HG02678 (cell line): ENCODE measurements around the gene CADPS2.

Experiments used
- ATAC-seq: cut with Tn5 transposase; IDR thresholded peaks from one replicate; pipeline ENCODE4 v1.9.1; 2021; ENCODE audit warnings: mild to moderate bottlenecking, moderate library complexity; ENCODE audit not compliant: unreplicated experiment

The CADPS2 gene

DNA sequence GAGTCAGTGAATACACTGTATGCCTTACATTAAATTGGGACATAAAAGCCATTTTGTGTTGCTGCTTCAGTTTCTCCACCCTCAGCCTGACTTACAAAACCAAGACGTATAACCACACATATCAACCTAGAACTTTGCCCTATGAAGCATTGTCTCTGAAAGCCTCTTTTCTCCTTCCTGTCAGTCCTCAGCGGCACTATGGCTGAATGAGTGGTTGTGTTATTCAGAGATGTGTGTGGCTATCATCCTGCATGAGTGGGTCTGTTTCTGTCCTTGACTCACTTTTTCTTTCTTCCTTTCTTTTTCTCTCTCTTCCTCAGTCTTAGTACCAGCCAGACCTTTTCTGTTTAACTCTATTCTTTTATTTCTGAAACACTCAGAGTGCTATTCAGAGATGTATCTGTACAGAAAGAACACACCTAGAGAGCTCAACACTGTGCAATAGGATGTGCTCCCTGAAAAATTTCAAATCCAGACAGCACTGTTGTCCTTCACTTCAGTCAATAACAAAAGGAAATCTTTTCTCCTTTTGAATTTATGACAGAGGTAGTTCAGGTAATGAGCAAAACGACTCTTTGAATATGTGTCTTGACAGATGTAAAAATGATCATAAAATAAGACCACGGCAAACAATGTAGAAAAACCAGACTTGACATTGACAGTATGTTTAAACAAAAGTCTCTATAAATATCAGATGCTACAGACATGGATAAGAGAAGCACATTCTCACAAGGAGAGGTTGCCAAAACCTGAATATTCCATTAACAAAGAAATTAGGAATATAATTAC is 418.4 kb downstream of the CADPS2 start:
- ATAC-seq, result no peak

DNA sequence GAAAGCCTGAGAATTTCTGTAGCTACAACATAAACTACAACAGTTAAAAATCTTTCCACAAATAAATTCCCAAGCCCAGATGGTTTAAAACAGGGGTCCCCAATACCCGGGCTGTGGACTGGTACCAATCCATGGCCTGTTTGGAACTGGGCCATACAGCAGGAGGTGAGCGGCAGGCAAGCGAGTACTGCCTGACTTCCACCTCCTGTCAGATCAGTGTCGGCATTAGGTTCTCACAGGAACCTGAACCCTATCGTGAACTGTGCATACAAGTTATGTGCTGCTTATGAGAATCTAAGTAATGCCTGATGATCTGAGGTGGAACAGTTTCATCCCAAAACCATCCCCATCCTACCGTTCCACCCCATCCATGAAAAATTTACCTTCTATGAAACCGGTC is 421.0 kb downstream of the CADPS2 start:
- ATAC-seq, result no peak

DNA sequence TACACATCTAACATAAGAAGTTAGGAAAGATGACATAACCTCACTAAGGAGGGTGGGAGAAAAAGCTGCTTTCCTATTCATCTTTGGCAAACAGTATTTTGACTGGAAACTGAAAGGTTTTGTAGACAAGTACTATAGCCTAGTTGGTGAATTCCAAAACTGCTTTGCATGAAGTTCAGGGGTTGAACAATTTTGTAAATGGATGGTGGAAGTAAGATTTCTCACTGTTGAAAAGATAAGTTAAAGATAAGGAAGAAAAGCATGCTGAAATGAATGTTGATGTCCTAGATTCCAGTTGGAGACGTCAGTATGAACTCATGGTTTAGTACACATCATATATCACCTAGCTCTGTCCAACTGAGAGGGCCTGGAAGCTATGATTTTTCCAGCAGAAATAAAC is 422.6 kb downstream of the CADPS2 start:
- ATAC-seq, result no peak

- no peak for ATAC-seq
Observed at GRCh38 chr7:122460936-122461335, 425.3 kb downstream of the CADPS2 start.

- no peak for ATAC-seq
Observed at GRCh38 chr7:122457969-122458368, 428.3 kb downstream of the CADPS2 start.

GRCh38 chr7:122457325-122457724 is 428.9 kb downstream of the CADPS2 start:
- ATAC-seq, result no peak

DNA sequence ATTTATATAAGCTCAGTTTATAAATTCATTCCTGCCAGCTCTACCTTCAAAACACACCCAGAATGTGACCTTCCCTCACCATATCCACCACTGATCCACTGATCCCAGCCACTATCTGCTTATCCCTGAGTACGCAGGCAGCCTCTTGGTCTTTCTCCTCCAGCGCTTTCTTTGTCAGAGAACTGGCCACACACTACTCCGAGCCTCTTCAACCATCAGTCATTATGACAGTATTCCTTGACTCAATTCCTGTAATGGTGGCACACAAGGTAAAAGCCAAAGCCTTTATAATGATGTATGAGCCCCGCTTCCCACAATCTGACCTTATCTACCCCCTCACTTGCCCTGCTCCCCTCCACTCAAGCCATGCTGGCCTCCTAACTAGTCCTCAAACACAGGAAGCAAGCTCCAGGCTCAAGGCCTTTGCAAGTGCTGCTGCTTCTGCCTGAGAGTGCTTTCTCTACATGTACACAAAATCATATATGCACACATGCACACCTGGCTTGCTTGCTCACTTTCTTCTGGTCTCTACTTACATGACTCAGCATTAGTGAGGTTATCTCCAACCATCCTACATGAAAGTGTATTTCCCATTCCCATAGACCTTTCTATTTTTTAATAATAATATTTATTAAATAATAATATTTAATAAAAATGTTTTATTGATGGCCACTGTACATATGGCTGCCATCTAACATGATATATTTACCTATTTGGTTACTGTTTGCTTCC is 431.3 kb downstream of the CADPS2 start:
- no peak for ATAC-seq

DNA sequence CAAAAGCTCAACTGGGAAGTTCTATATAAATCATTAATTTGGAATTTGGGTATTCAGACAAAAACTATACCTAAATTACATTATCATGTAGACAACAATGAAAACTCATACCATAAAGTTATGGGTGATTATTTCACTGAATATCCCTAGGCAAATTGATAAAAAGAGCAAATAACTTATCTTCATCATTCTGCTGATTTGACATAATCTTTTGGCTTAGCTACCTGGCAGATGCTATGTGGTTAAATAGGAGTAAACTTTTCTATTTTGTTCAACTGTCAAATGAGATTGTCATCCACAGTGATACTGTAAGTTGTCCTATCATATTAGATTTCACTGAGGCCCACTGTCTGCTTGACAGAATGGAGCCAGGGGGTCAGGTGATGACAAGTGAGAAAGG is 432.8 kb downstream of the CADPS2 start:
- no peak for ATAC-seq

DNA sequence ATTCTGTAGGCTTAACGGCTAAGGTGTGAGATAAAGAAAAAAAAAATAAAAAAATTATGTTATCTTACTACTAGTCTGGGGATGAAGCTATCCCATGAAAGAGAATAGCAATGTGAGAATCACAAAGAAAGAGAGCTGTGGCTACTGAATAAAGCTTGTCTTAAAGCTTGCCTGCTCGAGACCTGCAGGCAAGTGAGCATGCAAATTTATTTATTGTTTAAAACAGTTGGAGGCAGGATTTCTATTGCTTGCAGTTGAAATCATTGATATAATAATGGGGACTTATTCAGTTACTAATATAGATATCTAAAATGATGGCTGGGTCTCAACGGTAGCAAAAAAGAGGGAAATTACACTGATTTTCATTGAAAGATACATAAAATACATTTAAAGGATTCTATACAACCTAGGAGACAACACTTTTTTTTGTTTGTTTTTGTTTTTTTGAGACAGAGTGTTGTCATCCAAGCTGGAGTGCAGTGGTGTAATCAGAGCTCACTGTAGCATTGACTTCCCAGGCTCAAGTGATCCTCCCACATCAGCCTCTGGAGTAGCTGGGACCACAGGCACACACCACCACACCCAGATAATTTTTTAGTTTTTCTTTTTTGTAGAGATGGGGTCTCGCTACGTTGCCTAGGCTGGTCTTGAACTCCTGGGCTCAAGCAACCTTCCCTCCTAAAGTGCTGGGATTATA is 437.2 kb downstream of the CADPS2 start:
- no peak for ATAC-seq

- ATAC-seq, result no peak
Observed at GRCh38 chr7:122442929-122443328, 443.3 kb downstream of the CADPS2 start.

- ATAC-seq, result no peak
Observed at GRCh38 chr7:122438492-122438891, 447.8 kb downstream of the CADPS2 start.

DNA sequence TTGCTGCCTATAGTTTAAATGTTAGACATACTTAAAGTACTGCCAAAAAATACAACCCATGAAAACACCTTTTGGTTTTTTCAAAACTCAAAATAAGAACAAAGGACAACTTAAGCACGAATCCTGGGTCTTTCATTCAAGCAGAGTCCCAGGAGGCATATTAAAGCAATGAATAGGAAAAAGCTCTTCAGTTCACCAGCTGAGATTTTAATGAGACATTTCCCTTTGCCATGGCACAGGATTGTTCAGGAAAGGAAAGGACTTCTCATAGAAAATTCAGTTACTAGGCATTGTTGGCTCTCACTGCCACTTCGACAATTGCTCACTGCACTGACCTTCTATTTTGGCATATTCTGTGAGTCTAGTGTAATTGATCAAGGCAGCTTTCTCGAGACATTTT is 448.3 kb downstream of the CADPS2 start:
- no peak for ATAC-seq

- ATAC-seq, result no peak
Observed at GRCh38 chr7:122433765-122434164, 452.5 kb downstream of the CADPS2 start.

DNA sequence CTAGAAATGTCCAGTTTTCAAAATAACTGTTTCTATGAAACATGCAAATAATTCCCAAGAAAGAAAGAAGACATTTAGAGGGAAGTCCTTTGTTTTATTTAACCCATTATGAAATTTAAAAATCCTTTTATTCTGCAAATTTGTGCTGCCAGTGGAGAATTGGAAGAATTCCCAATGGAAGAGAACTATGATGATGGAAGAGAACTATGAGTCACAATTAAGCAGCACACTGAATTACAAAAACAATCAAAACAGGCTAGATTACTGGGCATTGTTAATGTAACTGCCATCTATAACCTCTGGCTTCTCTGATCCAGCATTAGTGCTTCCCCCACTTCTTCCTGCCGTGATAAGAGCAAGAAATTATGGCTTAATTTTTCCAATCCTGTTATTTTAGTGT is 455.6 kb downstream of the CADPS2 start:
- ATAC-seq, result no peak

GRCh38 chr7:122429926-122430325 is 456.3 kb downstream of the CADPS2 start:
- ATAC-seq, result no peak

GRCh38 chr7:122425731-122426130 is 460.5 kb downstream of the CADPS2 start:
- ATAC-seq, result no peak

DNA sequence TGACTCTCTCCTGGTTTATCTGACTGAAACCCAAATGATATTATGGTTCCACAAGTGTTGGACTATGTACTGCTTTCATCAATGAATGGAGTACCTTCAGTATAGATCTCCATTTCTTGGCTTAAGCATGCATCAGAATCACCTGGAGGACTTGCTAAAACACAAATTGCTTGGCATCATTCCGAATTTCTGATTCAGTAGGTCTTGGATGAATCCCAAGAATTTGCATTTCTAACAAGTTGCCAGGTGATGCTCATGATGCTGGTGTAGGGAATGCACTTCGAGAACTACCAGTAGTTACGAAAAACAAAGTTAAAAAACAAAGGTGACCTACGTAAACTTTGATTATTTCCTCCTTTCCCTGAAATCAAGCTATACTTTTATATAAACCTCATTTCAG is 462.7 kb downstream of the CADPS2 start:
- ATAC-seq, result no peak

DNA sequence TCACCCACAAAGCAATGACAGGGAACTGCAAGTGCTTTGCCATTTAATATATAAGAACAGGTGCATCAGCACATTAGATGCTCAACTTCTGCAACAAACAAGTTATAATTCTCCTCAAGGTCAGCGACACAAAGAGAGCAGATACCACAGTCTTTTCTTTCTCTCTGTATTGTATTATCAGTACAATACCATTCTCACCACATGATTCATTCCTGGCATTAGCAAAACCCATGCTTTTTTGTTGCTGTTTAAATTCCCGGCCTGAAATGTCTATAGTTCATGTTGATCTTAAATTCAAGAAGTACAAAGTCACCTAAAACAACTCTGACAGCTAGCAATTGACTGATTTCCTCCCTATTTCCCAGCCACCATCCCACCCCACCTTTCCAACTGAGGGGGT is 469.9 kb downstream of the CADPS2 start:
- ATAC-seq, result no peak

DNA sequence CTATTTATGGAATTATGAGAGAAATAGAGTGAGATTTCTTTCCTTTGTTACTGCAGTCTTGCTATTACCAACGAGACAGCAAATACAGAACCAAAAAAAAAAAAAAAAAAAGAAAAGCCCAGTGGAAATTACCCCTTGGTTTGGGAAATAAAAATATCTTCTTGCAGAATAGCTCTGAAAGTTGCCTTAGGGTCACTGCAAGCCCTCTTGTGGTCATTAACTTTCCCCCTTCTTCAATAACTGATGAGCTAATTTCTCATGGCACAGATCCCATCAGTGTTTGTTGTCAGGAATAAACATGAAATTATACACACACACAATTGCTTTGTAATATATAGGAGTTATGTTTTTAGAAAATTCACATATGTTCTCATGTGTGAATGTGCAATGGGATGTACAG is 470.8 kb downstream of the CADPS2 start:
- ATAC-seq, result no peak

- no peak for ATAC-seq
Observed at GRCh38 chr7:122413339-122413738, 472.9 kb downstream of the CADPS2 start.

DNA sequence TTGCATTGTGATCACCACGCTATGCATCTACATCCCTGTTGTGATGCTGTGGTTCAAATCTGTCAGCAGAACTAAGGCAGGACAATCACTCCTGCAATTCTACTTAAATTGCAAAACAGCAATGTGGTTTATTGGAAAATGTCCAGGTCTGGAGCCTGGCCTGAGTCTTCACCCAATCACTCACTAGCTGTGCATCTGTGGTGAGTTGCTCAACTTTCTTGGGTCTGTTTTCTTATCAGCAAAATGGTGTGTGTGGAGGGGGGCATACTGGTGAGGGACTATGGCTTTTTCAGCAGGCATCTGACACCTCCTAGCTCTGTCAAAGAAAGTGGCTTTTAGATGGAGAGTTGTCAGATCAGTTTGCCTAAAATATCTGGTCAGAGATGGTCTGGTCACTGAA is 473.4 kb downstream of the CADPS2 start:
- ATAC-seq, result no peak

- no peak for ATAC-seq
Observed at GRCh38 chr7:122412441-122412840, 473.8 kb downstream of the CADPS2 start.
